HUES6 (cell line): ENCODE data around the gene AKR1E2.
"Not testable (repeated sequence)": the region's sequence is repeated elsewhere in the genome, so short reads cannot be mapped to it uniquely, and the experiment has no call there.

Experiments used
- H3K27ac ChIP-seq: 2 replicates; pipeline ENCODE4 v1.7.0; 2013; ENCODE audit warnings: low read depth, mild to moderate bottlenecking, low read length, inconsistent platforms
- H3K27me3 ChIP-seq: 2 replicates; pipeline ENCODE4 v1.6.1; 2013; ENCODE audit warnings: low read length; ENCODE audit not compliant: control insufficient read depth, insufficient read depth
- H3K36me3 ChIP-seq: 2 replicates; pipeline ENCODE4 v1.6.1; 2013; ENCODE audit warnings: low read length; ENCODE audit not compliant: control insufficient read depth, insufficient read depth
- H3K4me1 ChIP-seq: 2 replicates; pipeline ENCODE4 v1.6.1; 2013; ENCODE audit warnings: low read length; ENCODE audit not compliant: control insufficient read depth, insufficient read depth
- H3K4me3 ChIP-seq: 2 replicates; pipeline ENCODE4 v1.5.1; 2013; ENCODE audit warnings: low read depth, low read length
- H3K9ac ChIP-seq: one replicate; pipeline ENCODE4 v1.6.1; 2013; ENCODE audit warnings: mild to moderate bottlenecking, low read length
- H3K9me3 ChIP-seq: 2 replicates; pipeline ENCODE4 v1.6.1; 2013; ENCODE audit warnings: low read depth, low read length; ENCODE audit not compliant: control insufficient read depth, insufficient read depth

Gene AKR1E2

GRCh38 chr10:4815646-4816180, 10.3 kb upstream of the AKR1E2 start:
- H3K4me1 ChIP-seq, H3K27me3 ChIP-seq, H3K9ac ChIP-seq, H3K4me3 ChIP-seq, H3K36me3 ChIP-seq, H3K27ac ChIP-seq: not testable (repeated sequence)
- peaks cover 14% of the 10 kb centered on the region for H3K9me3 ChIP-seq

DNA sequence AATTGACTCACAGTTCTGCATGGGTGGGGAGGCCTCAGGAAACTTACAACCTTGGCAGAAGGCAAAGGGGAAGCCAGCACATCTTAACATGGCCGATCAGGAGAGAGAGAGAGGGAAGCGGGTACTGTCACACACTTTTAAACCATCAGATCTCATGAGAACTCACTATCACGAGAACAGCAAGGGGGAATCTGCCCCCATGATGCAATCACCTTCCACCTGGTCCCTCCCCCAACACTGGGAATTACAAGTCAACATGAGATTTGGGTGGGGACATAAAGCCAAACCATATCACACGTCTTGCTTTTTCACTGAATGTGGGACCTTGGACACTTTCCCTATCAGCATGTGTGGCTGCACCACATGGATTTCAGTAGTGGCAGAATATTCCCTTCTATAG, 9.0 kb upstream of the AKR1E2 start:
- Histone ChIP-seq H3K9me3 (peaks cover 14% of the 10 kb centered on the region), H3K4me1 (no peaks in the 10 kb centered on the region), H3K9ac (no peak overlapping the region), H3K4me3 (no peak overlapping the region), H3K27me3 (no peaks in the 10 kb centered on the region), H3K27ac (no peak overlapping the region), H3K36me3 (no peaks in the 10 kb centered on the region)

DNA sequence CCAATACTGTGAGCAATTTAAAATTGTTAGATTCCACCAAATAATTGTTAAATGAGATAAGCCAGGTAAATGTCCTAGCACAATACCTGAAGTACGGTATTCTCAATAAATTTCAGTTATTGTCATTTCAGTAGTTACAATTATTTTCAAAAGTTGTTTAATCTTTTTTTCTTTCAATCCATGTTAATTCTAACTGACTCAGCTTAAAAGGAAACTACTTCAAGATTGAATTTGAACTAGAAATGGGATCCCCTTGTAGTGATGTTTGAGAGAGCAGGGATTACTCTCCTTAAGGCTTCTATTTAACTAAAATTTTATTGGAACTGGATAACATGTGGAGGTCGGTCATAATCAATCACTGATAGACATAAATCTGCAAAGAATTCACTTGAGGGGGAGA, 6.9 kb upstream of the AKR1E2 start:
- H3K36me3 ChIP-seq, result no peaks in the 10 kb centered on the region
- no peak overlapping the region for H3K4me3 ChIP-seq
- no peaks in the 10 kb centered on the region for H3K4me1 ChIP-seq
- no peak overlapping the region for H3K9ac ChIP-seq
- H3K27ac ChIP-seq, result no peak overlapping the region
- peaks cover 14% of the 10 kb centered on the region for H3K9me3 ChIP-seq
- no peaks in the 10 kb centered on the region for H3K27me3 ChIP-seq

GRCh38 chr10:4819707-4820106, 6.3 kb upstream of the AKR1E2 start:
- H3K36me3 ChIP-seq, result no peaks in the 10 kb centered on the region
- peaks cover 14% of the 10 kb centered on the region for H3K9me3 ChIP-seq
- no peaks in the 10 kb centered on the region for H3K4me1 ChIP-seq
- peaks cover 2% of the 10 kb centered on the region for H3K27me3 ChIP-seq
- no peak overlapping the region for H3K4me3 ChIP-seq
- no peak overlapping the region for H3K27ac ChIP-seq
- H3K9ac ChIP-seq, result no peak overlapping the region

DNA sequence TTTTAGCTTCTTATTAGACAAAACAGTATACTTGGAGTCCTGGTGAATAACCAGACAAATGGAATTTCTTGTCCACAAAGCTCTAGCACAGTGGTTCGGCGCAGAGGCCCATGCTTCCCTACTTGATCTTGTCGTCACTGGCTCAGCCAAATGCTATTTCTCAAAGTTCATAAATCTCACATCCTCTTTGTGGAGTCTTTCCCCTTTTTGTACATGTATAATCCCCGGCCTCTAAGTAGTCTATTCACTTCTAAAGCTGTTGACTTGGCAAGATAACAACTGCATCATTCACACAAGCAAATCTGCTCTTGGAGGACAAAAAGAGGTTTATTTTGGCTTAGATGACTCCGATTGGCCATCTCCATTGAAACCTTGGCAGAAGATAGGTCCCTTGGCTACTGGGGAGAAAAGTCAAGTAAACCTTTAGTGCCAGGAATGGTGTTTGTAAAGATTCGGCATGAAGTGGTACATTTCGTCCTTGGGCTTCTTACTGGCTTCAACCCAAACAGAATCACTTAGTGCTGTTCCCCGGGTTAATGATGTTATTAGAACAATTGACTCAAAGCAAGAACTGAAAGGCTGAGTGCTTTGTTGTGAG, 5.1 kb upstream of the AKR1E2 start:
- Histone ChIP-seq H3K4me3 (no peak overlapping the region), H3K4me1 (no peaks in the 10 kb centered on the region), H3K9me3 (peaks cover 17% of the 10 kb centered on the region), H3K36me3 (no peaks in the 10 kb centered on the region), H3K27ac (no peak overlapping the region), H3K27me3 (peaks cover 14% of the 10 kb centered on the region), H3K9ac (no peak overlapping the region)

GRCh38 chr10:4822208-4822607, 3.8 kb upstream of the AKR1E2 start:
- H3K27ac ChIP-seq, result no peak overlapping the region
- no peak overlapping the region for H3K4me3 ChIP-seq
- H3K4me1 ChIP-seq, result no peaks in the 10 kb centered on the region
- peaks cover 25% of the 10 kb centered on the region for H3K27me3 ChIP-seq
- no peak overlapping the region for H3K9ac ChIP-seq
- H3K9me3 ChIP-seq, result peaks cover 6% of the 10 kb centered on the region
- H3K36me3 ChIP-seq, result no peaks in the 10 kb centered on the region

- H3K27ac ChIP-seq, result no peak overlapping the region
- peaks cover 6% of the 10 kb centered on the region for H3K9me3 ChIP-seq
- peaks cover 31% of the 10 kb centered on the region for H3K27me3 ChIP-seq
- H3K4me3 ChIP-seq, result no peak overlapping the region
- no peaks in the 10 kb centered on the region for H3K4me1 ChIP-seq
- no peak overlapping the region for H3K9ac ChIP-seq
- no peaks in the 10 kb centered on the region for H3K36me3 ChIP-seq
These were observed 1.2 kb upstream of the AKR1E2 start for GRCh38 chr10:4824791-4825310.

DNA sequence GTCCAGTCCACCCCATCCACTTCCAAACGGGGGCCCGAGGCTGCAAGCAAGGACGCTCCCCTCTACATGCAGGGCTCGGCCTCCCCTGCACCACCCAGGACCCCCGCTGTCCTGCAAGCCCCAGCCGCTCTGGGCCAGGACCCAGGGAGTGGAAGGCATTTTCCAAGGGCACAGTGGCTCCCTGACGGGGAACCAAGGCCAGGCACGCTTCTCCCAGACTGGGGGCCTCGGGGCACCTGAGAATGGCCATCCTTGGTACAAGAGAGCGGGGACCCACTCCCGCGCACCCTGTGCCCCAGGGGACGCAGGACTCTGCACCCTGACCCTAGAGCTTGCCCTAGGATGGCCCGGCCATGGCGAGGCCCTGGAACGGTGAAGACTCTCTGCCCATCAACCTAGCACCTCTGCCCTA, 545 bp upstream of the AKR1E2 start:
- H3K9ac ChIP-seq, result no peak overlapping the region
- H3K4me3 ChIP-seq, result 0 out of 2 replicates have a peak overlapping the region, but pooled peaks have one; percentile 57
- H3K4me1 ChIP-seq, result no peaks in the 10 kb centered on the region
- peaks cover 6% of the 10 kb centered on the region for H3K9me3 ChIP-seq
- H3K36me3 ChIP-seq, result no peaks in the 10 kb centered on the region
- H3K27ac ChIP-seq, result no peak overlapping the region
- H3K27me3 ChIP-seq, result peaks cover 31% of the 10 kb centered on the region

- H3K27ac ChIP-seq, result no peak overlapping the region
- H3K9me3 ChIP-seq, result peaks cover 6% of the 10 kb centered on the region
- H3K27me3 ChIP-seq, result peaks cover 31% of the 10 kb centered on the region
- H3K9ac ChIP-seq, result no peak overlapping the region
- H3K36me3 ChIP-seq, result no peaks in the 10 kb centered on the region
- H3K4me3 ChIP-seq, result peak overlapping the region; percentile 57
- H3K4me1 ChIP-seq, result no peaks in the 10 kb centered on the region
These were observed 851 bp downstream of the AKR1E2 start for GRCh38 chr10:4826792-4827324.

GRCh38 chr10:4828005-4828404, 2.0 kb downstream of the AKR1E2 start:
- no peaks in the 10 kb centered on the region for H3K36me3 ChIP-seq
- no peak overlapping the region for H3K9ac ChIP-seq
- H3K9me3 ChIP-seq, result peaks cover 6% of the 10 kb centered on the region
- H3K27me3 ChIP-seq, result peaks cover 31% of the 10 kb centered on the region
- no peaks in the 10 kb centered on the region for H3K4me1 ChIP-seq
- H3K4me3 ChIP-seq, result no peak overlapping the region
- H3K27ac ChIP-seq, result no peak overlapping the region

- no peaks in the 10 kb centered on the region for H3K4me1 ChIP-seq
- no peak overlapping the region for H3K9ac ChIP-seq
- H3K36me3 ChIP-seq, result peaks cover 1% of the 10 kb centered on the region
- peaks cover 3% of the 10 kb centered on the region for H3K9me3 ChIP-seq
- peaks cover 20% of the 10 kb centered on the region for H3K27me3 ChIP-seq
- H3K4me3 ChIP-seq, result no peak overlapping the region
- no peak overlapping the region for H3K27ac ChIP-seq
These were observed 4.5 kb downstream of the AKR1E2 start for GRCh38 chr10:4830551-4830950.
